CD8-positive, alpha-beta memory T cell (primary cell): ENCODE data around the gene CTNNBL1. TPM values are rescaled to one million over a fixed set of nuclear protein-coding genes. Genes with fewer than 3 reads are reported as not detected.
A peak's percentile ranks its signal among the peaks of the same experiment; 100 is the strongest.

Experiments used
- CTCF ChIA-PET: fragments of 350-600 bp; sonication (Branson Sonifier 250); formaldehyde crosslinking; loops from one replicate; lab custom pipeline; 2021; ENCODE audit warnings: antibody characterized with exemption; lab: Charles Lee
- POLR2A ChIA-PET: fragments of 350-600 bp; sonication (Branson Sonifier 250); formaldehyde crosslinking; loops from one replicate; lab custom pipeline; 2021; ENCODE audit warnings: antibody characterized with exemption; lab: Charles Lee
- DNase-seq, 5 donors: peaks; one replicate each; pipeline versions ENCODE4 v3.0.0 to v3.0.0-alpha.2; 2020 to 2022; ENCODE audit warnings: mixed read lengths in 1 of 5
- H3K27ac ChIP-seq: one replicate; pipeline ENCODE4 v1.7.0; 2013; ENCODE audit warnings: low read depth, mild to moderate bottlenecking, low read length, moderate library complexity
- H3K27me3 ChIP-seq: 2 replicates; pipeline ENCODE4 v1.7.0; 2013; ENCODE audit warnings: low read length, mild to moderate bottlenecking; ENCODE audit not compliant: insufficient read depth, poor library complexity, severe bottlenecking
- H3K36me3 ChIP-seq: 2 replicates; pipeline ENCODE4 v1.7.0; 2013; ENCODE audit warnings: mild to moderate bottlenecking, low read length, moderate library complexity; ENCODE audit not compliant: insufficient read depth
- H3K4me1 ChIP-seq: 2 replicates; pipeline ENCODE4 v1.7.0; 2013; ENCODE audit warnings: mild to moderate bottlenecking, low read length, moderate library complexity; ENCODE audit not compliant: insufficient read depth
- H3K4me3 ChIP-seq: 2 replicates; pipeline ENCODE4 v1.7.0; 2013; ENCODE audit warnings: mild to moderate bottlenecking, low read length
- H3K9me3 ChIP-seq: 2 replicates; pipeline ENCODE4 v1.7.0; 2013; ENCODE audit warnings: mild to moderate bottlenecking, low read length
- H3K27ac Mint-ChIP-seq, 8 donors: one replicate each; pipeline ENCODE4 v1.8.0; 2020 to 2021; ENCODE audit warnings: mixed read lengths in 8 of 8, mild to moderate bottlenecking in 6 of 8, inconsistent platforms in 3 of 8, moderate library complexity in 3 of 8
- H3K27me3 Mint-ChIP-seq, 2 donors: one replicate each; pipeline ENCODE4 v1.8.0; 2020 to 2021; ENCODE audit warnings: mixed read lengths in 2 of 2, mild to moderate bottlenecking in 1 of 2, moderate library complexity in 1 of 2
- H3K36me3 Mint-ChIP-seq, 3 donors: one replicate each; pipeline ENCODE4 v1.8.0; 2020 to 2021; ENCODE audit warnings: mixed read lengths in 3 of 3, inconsistent platforms in 1 of 3, mild to moderate bottlenecking in 1 of 3
- H3K4me1 Mint-ChIP-seq, 3 donors: one replicate each; pipeline ENCODE4 v1.8.0; 2020 to 2021; ENCODE audit warnings: mixed read lengths in 3 of 3, inconsistent platforms in 1 of 3, mild to moderate bottlenecking in 1 of 3
- H3K4me3 Mint-ChIP-seq, 7 donors: one replicate each; pipeline ENCODE4 v1.8.0; 2020 to 2021; ENCODE audit warnings: mixed read lengths in 7 of 7, mild to moderate bottlenecking in 6 of 7, moderate library complexity in 4 of 7, inconsistent platforms in 2 of 7
- H3K9me3 Mint-ChIP-seq, 5 donors: one replicate each; pipeline ENCODE4 v1.8.0; 2020 to 2022; ENCODE audit warnings: mixed read lengths in 5 of 5, mild to moderate bottlenecking in 3 of 5, moderate library complexity in 2 of 5, inconsistent platforms in 1 of 5
- polyA plus RNA-seq: library from polyadenylated mRNA; unstranded; fragments of 300-500 nt; fragmentation: Illumina TruSeq; gene quantifications from one replicate; pipeline ENCODE4 v1.2.3, GENCODE V29; 2021
- total RNA-seq, 2 experiments: library from RNA; stranded (reverse); gene quantifications; one replicate each; pipeline ENCODE4 v1.2.3, GENCODE V29; 2021

CTNNBL1 gene
- total and polyA plus RNA-seq, 3 experiments from 2014 or later, result 86.8 to 97.8 (median 88.9) TPM

- Mint-ChIP-seq H3K27me3 (peaks cover 14 to 41% of the 10 kb centered on the region in 2 donors), H3K4me3 (no peak overlapping the region)
- H3K27me3 ChIP-seq, result peaks cover 10% of the 10 kb centered on the region
These were observed 221.6 kb downstream of the CTNNBL1 start for GRCh38 chr20:37915434-37915787.

GRCh38 chr20:37915800-37916570 is 222.2 kb downstream of the CTNNBL1 start:
- H3K27ac Mint-ChIP-seq, result peak overlapping the region in 1 of 8 donors; percentile 70
- Histone ChIP-seq H3K4me1 (peaks cover 7% of the 10 kb centered on the region), H3K36me3 (no peaks in the 10 kb centered on the region), H3K27me3 (peaks cover 10% of the 10 kb centered on the region), H3K9me3 (no peaks in the 10 kb centered on the region), H3K27ac (no peak overlapping the region), H3K4me3 (no peak overlapping the region)
- POLR2A ChIA-PET, result no interaction called here
- H3K9me3 Mint-ChIP-seq, result no peaks in the 10 kb centered on the region
- H3K4me3 Mint-ChIP-seq, result peak overlapping the region in 1 of 7 donors; percentile 7
- H3K27me3 Mint-ChIP-seq, result peaks cover 12 to 40% of the 10 kb centered on the region in 2 donors
- H3K36me3 Mint-ChIP-seq, result no peaks in the 10 kb centered on the region
- DNase-seq, result no peak
- H3K4me1 Mint-ChIP-seq, result peaks cover 9 to 16% (median 15%) of the 10 kb centered on the region in 3 donors
- CTCF ChIA-PET, result interaction anchor here (0.9 kb wide), 1 partner anchor 9 kb away, joined by 3 read pairs; no protein-coding TSS in a partner anchor

More at GRCh38 chr20:37915434-37915787, 221.6 kb downstream of the CTNNBL1 start:
- no peak for DNase-seq
- CTCF ChIA-PET, result interaction anchor here (0.9 kb wide), 1 partner anchor 9 kb away, joined by 3 read pairs; no protein-coding TSS in a partner anchor
- Histone ChIP-seq H3K4me1 (peaks cover 7% of the 10 kb centered on the region), H3K9me3 (no peaks in the 10 kb centered on the region), H3K4me3 (no peak overlapping the region), H3K36me3 (no peaks in the 10 kb centered on the region), H3K27ac (no peak overlapping the region)
- Mint-ChIP-seq H3K27ac (peak overlapping the region in 1 of 8 donors; percentile 38), H3K4me1 (peaks cover 9 to 15% (median 15%) of the 10 kb centered on the region in 3 donors), H3K9me3 (no peaks in the 10 kb centered on the region), H3K36me3 (no peaks in the 10 kb centered on the region)
- POLR2A ChIA-PET, result no interaction called here

- peaks cover 7% of the 10 kb centered on the region for H3K4me1 ChIP-seq
- H3K27ac ChIP-seq, result no peak overlapping the region
- H3K36me3 Mint-ChIP-seq, result no peaks in the 10 kb centered on the region
- DNase-seq, result no peak
- no peaks in the 10 kb centered on the region for H3K36me3 ChIP-seq
- peaks cover 14 to 31% of the 10 kb centered on the region in 2 donors for H3K27me3 Mint-ChIP-seq
- H3K4me3 Mint-ChIP-seq, result no peak overlapping the region
- peaks cover 9 to 14% (median 11%) of the 10 kb centered on the region in 3 donors for H3K4me1 Mint-ChIP-seq
- CTCF ChIA-PET, result interaction anchor here (1.8 kb wide), 1 partner anchor 11 kb away, joined by 6 read pairs; no protein-coding TSS in a partner anchor
- H3K9me3 ChIP-seq, result no peaks in the 10 kb centered on the region
- no peak overlapping the region for H3K27ac Mint-ChIP-seq
- peaks cover 10% of the 10 kb centered on the region for H3K27me3 ChIP-seq
- POLR2A ChIA-PET, result no interaction called here
- H3K9me3 Mint-ChIP-seq, result no peaks in the 10 kb centered on the region
- H3K4me3 ChIP-seq, result no peak overlapping the region
These were observed 223.6 kb downstream of the CTNNBL1 start for GRCh38 chr20:37917461-37917860.

GRCh38 chr20:37918035-37918434 is 224.2 kb downstream of the CTNNBL1 start:
- Mint-ChIP-seq H3K27ac (no peak overlapping the region), H3K4me3 (no peak overlapping the region), H3K27me3 (peaks cover 14 to 25% of the 10 kb centered on the region in 2 donors), H3K36me3 (no peaks in the 10 kb centered on the region), H3K9me3 (no peaks in the 10 kb centered on the region), H3K4me1 (peaks cover 9 to 14% (median 11%) of the 10 kb centered on the region in 3 donors)
- no peaks in the 10 kb centered on the region for H3K9me3 ChIP-seq
- H3K27ac ChIP-seq, result no peak overlapping the region
- no peak for DNase-seq
- no peaks in the 10 kb centered on the region for H3K36me3 ChIP-seq
- peaks cover 7% of the 10 kb centered on the region for H3K4me1 ChIP-seq
- ChIA-PET POLR2A (no interaction called here), CTCF (interaction anchor here (1.8 kb wide), 1 partner anchor 11 kb away, joined by 6 read pairs; no protein-coding TSS in a partner anchor)
- no peak overlapping the region for H3K4me3 ChIP-seq
- peaks cover 10% of the 10 kb centered on the region for H3K27me3 ChIP-seq

- POLR2A ChIA-PET, result no interaction called here
- H3K27me3 ChIP-seq, result peaks cover 2% of the 10 kb centered on the region
- H3K4me3 ChIP-seq, result no peak overlapping the region
- peaks cover 3% of the 10 kb centered on the region for H3K4me1 ChIP-seq
- no peaks in the 10 kb centered on the region for H3K9me3 ChIP-seq
- H3K9me3 Mint-ChIP-seq, result no peaks in the 10 kb centered on the region
- DNase-seq, result no peak
- CTCF ChIA-PET, result no interaction called here
- no peak overlapping the region for H3K4me3 Mint-ChIP-seq
- no peak overlapping the region for H3K27ac ChIP-seq
- no peak overlapping the region for H3K27ac Mint-ChIP-seq
- no peaks in the 10 kb centered on the region for H3K36me3 ChIP-seq
- peaks cover 11 to 12% of the 10 kb centered on the region in 2 donors for H3K27me3 Mint-ChIP-seq
- H3K36me3 Mint-ChIP-seq, result no peaks in the 10 kb centered on the region
- H3K4me1 Mint-ChIP-seq, result peaks cover 5 to 9% (median 5%) of the 10 kb centered on the region in 3 donors
These were observed 225.7 kb downstream of the CTNNBL1 start for GRCh38 chr20:37919389-37920040.

GRCh38 chr20:37920270-37920669 is 226.4 kb downstream of the CTNNBL1 start:
- CTCF ChIA-PET, result no interaction called here
- Histone ChIP-seq H3K4me1 (no peaks in the 10 kb centered on the region), H3K4me3 (no peak overlapping the region), H3K36me3 (no peaks in the 10 kb centered on the region), H3K9me3 (no peaks in the 10 kb centered on the region), H3K27me3 (no peaks in the 10 kb centered on the region), H3K27ac (no peak overlapping the region)
- DNase-seq, result no peak
- peaks cover 0 to 5% (median 0%) of the 10 kb centered on the region in 3 donors for H3K4me1 Mint-ChIP-seq
- H3K27me3 Mint-ChIP-seq, result peaks cover 11% of the 10 kb centered on the region in 2 donors
- H3K4me3 Mint-ChIP-seq, result no peak overlapping the region
- H3K9me3 Mint-ChIP-seq, result no peaks in the 10 kb centered on the region
- H3K36me3 Mint-ChIP-seq, result no peaks in the 10 kb centered on the region
- no peak overlapping the region for H3K27ac Mint-ChIP-seq
- POLR2A ChIA-PET, result no interaction called here

GRCh38 chr20:37920679-37921322 is 227.0 kb downstream of the CTNNBL1 start:
- DNase-seq, result no peak
- peaks cover 7 to 11% of the 10 kb centered on the region in 2 donors for H3K27me3 Mint-ChIP-seq
- no peaks in the 10 kb centered on the region for H3K9me3 ChIP-seq
- no peaks in the 10 kb centered on the region for H3K9me3 Mint-ChIP-seq
- H3K4me3 Mint-ChIP-seq, result no peak overlapping the region
- H3K27ac Mint-ChIP-seq, result peak overlapping the region in 1 of 8 donors; percentile 73
- no peaks in the 10 kb centered on the region for H3K36me3 Mint-ChIP-seq
- H3K4me3 ChIP-seq, result no peak overlapping the region
- no peaks in the 10 kb centered on the region for H3K36me3 ChIP-seq
- H3K27me3 ChIP-seq, result no peaks in the 10 kb centered on the region
- CTCF ChIA-PET, result no interaction called here
- H3K27ac ChIP-seq, result no peak overlapping the region
- no peaks in the 10 kb centered on the region for H3K4me1 ChIP-seq
- H3K4me1 Mint-ChIP-seq, result peaks cover 0 to 5% (median 0%) of the 10 kb centered on the region in 3 donors
- POLR2A ChIA-PET, result no interaction called here
